HUES6 (cell line): ENCODE data around the gene MUC13.
"Not testable (repeated sequence)": the region's sequence is repeated elsewhere in the genome, so short reads cannot be mapped to it uniquely, and the experiment has no call there.

Experiments
- H3K27ac ChIP-seq: 2 replicates; pipeline ENCODE4 v1.7.0; 2013; ENCODE audit warnings: low read depth, mild to moderate bottlenecking, low read length, inconsistent platforms
- H3K27me3 ChIP-seq: 2 replicates; pipeline ENCODE4 v1.6.1; 2013; ENCODE audit warnings: low read length; ENCODE audit not compliant: control insufficient read depth, insufficient read depth
- H3K36me3 ChIP-seq: 2 replicates; pipeline ENCODE4 v1.6.1; 2013; ENCODE audit warnings: low read length; ENCODE audit not compliant: control insufficient read depth, insufficient read depth
- H3K4me1 ChIP-seq: 2 replicates; pipeline ENCODE4 v1.6.1; 2013; ENCODE audit warnings: low read length; ENCODE audit not compliant: control insufficient read depth, insufficient read depth
- H3K4me3 ChIP-seq: 2 replicates; pipeline ENCODE4 v1.5.1; 2013; ENCODE audit warnings: low read depth, low read length
- H3K9ac ChIP-seq: one replicate; pipeline ENCODE4 v1.6.1; 2013; ENCODE audit warnings: mild to moderate bottlenecking, low read length
- H3K9me3 ChIP-seq: 2 replicates; pipeline ENCODE4 v1.6.1; 2013; ENCODE audit warnings: low read depth, low read length; ENCODE audit not compliant: control insufficient read depth, insufficient read depth

MUC13 gene

DNA sequence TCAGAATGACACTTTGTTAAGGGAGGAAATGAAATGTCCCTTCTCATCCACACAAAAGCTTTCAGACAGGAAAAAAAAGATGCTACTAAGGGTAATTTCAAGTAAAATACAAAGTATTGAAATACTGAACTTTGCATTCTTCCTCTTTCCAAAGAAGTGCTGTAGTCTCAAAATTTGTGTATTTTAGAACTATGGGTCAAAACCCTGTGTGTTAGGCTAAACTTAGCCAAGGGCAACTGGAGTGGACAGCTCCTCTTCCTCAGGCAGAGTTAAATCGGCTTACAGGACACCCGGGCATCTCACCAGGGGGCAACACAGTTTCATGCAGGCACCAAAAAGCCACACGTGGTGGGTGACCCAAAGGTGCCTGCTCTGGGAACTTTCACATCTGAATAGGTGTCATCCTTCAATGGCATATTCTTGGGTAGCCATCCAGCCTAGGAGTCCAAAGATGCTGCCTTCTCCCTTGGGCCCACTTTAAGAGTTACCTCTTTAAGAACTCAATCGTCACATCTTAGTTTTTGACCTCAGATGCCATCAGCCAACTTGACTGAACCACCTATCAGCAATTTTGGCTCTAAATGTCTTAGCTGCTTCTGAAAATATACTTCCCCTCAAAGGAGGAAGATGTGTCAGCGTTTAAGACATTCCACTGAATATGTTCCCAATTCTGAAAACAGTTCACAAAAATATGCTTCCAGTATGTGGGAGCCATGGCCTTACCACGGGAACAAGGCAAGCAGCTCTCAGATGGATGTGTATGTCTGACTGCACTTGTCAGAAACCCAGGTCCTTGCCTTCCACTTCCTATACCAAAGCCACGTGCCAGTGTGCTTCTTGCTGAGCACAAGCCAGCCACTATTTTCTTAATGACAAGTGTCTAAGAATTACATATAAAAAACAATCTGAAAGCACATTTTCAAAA is 32.2 kb upstream of the MUC13 start:
- Histone ChIP-seq H3K27me3 (no peaks in the 10 kb centered on the region), H3K4me1 (no peaks in the 10 kb centered on the region), H3K9me3 (no peaks in the 10 kb centered on the region), H3K27ac (no peak overlapping the region), H3K4me3 (no peak overlapping the region), H3K36me3 (peaks cover 15% of the 10 kb centered on the region), H3K9ac (no peak overlapping the region)

DNA sequence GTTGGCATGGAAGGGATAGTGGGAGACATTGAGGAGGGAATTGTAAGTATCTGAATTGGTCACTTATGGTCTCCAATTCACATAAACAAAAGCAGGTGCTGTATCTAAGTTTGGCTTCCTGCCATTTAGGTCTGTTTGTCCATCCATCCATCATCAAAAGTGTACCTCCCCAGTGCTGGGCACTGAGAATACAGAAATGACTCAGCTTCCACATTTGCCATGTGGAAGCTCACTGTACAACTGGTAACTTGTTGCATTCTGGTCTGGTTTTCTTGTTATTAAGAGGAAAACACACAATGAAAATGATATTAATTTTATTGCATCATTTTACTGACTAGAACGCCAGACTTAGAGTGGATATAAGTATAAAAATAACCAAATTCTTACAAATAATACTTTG is 30.9 kb upstream of the MUC13 start:
- Histone ChIP-seq H3K4me1 (no peaks in the 10 kb centered on the region), H3K9me3 (no peaks in the 10 kb centered on the region), H3K4me3 (no peak overlapping the region), H3K9ac (no peak overlapping the region), H3K27me3 (no peaks in the 10 kb centered on the region), H3K36me3 (peaks cover 10% of the 10 kb centered on the region), H3K27ac (no peak overlapping the region)

DNA sequence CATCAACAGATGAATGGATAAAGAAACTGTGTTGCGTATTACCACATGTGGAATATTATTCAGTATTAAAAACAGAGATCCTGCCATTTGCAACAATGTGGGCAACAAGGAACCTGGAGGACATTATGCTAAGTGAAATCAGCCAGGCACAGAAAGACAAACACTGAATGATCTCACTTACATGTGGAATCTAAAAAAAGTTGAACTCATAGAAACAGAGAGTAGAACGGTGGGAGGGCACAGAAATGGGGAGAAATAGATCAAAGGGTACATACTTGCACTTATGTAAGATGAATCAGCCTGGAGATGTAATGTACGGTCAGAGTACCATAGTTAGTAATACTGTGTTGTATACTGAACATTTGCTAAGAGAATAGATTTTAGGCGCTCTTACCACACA is 29.8 kb upstream of the MUC13 start:
- Histone ChIP-seq H3K36me3 (peaks cover 2% of the 10 kb centered on the region; the same call in 1 of the 2 replicates), H3K9ac (no peak overlapping the region), H3K27me3 (no peaks in the 10 kb centered on the region), H3K9me3 (no peaks in the 10 kb centered on the region), H3K4me1 (no peaks in the 10 kb centered on the region), H3K27ac (no peak overlapping the region), H3K4me3 (no peak overlapping the region)

DNA sequence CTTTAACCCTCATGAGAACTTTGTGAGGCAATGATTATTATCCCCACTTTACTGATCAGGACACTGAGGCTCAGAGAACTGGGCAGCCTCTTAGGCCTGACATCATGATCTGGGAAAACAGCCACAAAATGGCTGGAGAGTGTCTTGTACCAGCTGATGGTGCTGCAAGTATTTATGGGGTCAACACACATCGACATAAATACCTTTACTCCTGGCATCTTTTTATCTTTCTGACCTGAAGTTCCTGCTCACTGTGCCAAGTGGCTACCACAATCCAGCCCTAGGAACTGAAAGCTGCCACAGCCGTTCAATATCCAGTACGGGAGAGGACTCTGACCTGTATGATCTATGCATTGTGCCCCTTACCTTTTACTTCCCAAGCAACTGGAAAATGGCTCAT is 29.2 kb upstream of the MUC13 start:
- Histone ChIP-seq H3K27me3 (no peaks in the 10 kb centered on the region), H3K4me1 (no peaks in the 10 kb centered on the region), H3K27ac (no peak overlapping the region), H3K4me3 (no peak overlapping the region), H3K9me3 (no peaks in the 10 kb centered on the region), H3K36me3 (no peaks in the 10 kb centered on the region), H3K9ac (no peak overlapping the region)

DNA sequence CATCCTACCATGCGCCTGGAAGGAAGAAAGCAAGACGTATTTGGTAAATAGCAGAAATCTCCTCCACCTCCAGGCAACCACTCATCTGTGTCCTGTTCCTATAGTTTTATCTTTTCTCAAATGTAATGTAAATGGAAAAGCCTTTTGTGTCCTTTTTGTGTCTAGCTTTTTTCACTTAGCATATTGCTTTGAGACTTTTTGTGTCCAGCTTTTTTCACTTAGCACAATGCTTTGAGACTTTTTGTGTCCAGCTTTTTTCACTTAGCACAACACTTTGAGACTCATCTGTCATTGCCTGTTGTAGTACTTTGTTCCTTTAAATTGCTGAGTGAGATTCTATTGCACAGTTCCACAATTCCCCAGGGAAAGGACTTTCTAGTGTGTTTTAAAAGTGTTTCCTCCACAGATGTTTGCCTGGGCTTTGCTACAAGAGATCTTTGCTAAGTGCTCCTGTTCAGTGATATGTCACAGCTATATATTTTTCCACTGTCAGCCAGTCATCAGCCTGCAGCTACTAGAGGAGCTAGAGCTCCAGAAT is 27.9 kb upstream of the MUC13 start:
- Histone ChIP-seq H3K9me3 (no peaks in the 10 kb centered on the region), H3K4me3 (no peak overlapping the region), H3K27me3 (no peaks in the 10 kb centered on the region), H3K27ac (no peak overlapping the region), H3K36me3 (no peaks in the 10 kb centered on the region), H3K4me1 (no peaks in the 10 kb centered on the region), H3K9ac (no peak overlapping the region)

GRCh38 chr3:124960698-124961097 is 26.1 kb upstream of the MUC13 start:
- Histone ChIP-seq H3K27ac (no peak overlapping the region), H3K36me3 (no peaks in the 10 kb centered on the region), H3K27me3 (no peaks in the 10 kb centered on the region), H3K4me3 (no peak overlapping the region), H3K4me1 (no peaks in the 10 kb centered on the region), H3K9ac (no peak overlapping the region), H3K9me3 (no peaks in the 10 kb centered on the region)

DNA sequence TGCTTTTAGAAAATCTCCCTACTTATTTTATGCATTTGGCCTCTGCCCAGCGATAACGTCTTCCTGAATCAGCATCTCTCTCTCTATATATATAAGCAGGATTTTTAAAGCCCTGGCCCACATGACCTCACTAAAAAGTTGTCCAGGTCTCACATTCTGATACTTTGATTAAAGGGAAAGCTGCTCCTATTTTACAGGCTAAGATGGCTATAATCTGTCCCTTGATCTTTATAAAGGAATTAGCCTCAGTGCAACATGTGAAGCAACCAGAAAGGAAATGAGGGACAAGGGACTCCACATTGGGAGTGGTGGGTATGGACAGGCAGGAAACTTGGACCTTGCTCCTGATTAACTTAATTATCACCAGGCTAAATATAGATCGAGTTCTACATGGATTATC is 25.6 kb upstream of the MUC13 start:
- Histone ChIP-seq H3K4me3 (no peak overlapping the region), H3K4me1 (no peaks in the 10 kb centered on the region), H3K27me3 (no peaks in the 10 kb centered on the region), H3K27ac (no peak overlapping the region), H3K36me3 (no peaks in the 10 kb centered on the region), H3K9ac (no peak overlapping the region), H3K9me3 (no peaks in the 10 kb centered on the region)

DNA sequence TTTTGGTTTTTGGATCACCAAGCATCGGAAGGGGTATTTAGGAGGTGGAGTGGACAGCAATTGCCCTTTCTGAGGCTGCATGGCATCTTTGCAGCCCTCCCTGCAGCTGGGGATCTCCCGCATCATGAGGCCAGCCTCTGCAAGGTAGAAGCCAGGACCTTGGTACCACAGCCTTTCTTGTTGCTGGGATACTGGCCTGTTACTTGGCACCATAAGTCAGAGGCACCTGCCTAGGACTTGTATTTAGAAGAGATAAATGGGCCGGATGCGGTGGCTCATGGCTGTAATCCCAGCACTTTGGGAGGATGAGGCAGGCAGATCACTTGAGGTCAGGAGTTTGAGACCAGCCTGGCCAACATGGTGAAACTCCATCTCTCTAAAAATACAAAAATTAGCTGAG is 23.4 kb upstream of the MUC13 start:
- H3K27ac ChIP-seq, H3K9ac ChIP-seq, H3K4me3 ChIP-seq, H3K36me3 ChIP-seq, H3K27me3 ChIP-seq, H3K9me3 ChIP-seq, H3K4me1 ChIP-seq: not testable (repeated sequence)

DNA sequence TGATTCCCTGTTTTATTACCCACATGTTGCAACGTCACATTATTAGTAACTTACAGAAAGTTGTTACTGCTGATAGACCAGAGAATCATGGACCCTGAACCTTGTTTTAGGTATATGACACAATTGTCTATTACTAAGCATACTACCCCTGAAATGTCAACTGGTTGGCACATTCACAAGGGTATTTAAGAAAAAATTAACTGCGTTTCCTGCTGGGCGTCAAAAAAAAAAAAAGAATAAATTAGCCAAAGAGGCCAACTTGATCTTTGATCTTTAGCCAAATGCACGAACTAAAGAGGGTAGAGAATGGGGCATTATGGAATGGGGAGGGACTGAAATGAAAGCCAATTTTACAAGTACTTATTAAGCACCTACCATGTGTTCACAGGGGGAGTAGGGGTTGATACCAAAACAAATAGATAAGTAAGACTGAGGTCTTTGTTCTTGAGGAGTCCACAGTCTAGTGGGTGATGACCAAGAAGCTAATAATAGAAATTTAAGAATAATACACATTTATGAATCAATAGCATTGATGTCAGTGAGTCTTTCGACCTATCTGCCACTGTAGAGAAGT is 17.8 kb upstream of the MUC13 start:
- Histone ChIP-seq H3K27ac (no peak overlapping the region), H3K27me3 (no peaks in the 10 kb centered on the region), H3K4me1 (peaks cover 6% of the 10 kb centered on the region; the same call in 1 of the 2 replicates), H3K9ac (no peak overlapping the region), H3K4me3 (no peak overlapping the region), H3K9me3 (no peaks in the 10 kb centered on the region), H3K36me3 (no peaks in the 10 kb centered on the region)

GRCh38 chr3:124951511-124952281 is 17.1 kb upstream of the MUC13 start:
- no peak overlapping the region for H3K4me3 ChIP-seq
- H3K36me3 ChIP-seq, result no peaks in the 10 kb centered on the region
- peaks cover 6% of the 10 kb centered on the region; the same call in 1 of the 2 replicates for H3K4me1 ChIP-seq
- no peak overlapping the region for H3K9ac ChIP-seq
- H3K9me3 ChIP-seq, result no peaks in the 10 kb centered on the region
- H3K27me3 ChIP-seq, result no peaks in the 10 kb centered on the region
- H3K27ac ChIP-seq, result no peak overlapping the region

- Histone ChIP-seq H3K9ac (no peak overlapping the region), H3K4me1 (peaks cover 6% of the 10 kb centered on the region; the same call in 1 of the 2 replicates)
These were observed 15.5 kb upstream of the MUC13 start for GRCh38 chr3:124950026-124950425.

More at GRCh38 chr3:124950026-124950425, 15.5 kb upstream of the MUC13 start:
- Histone ChIP-seq H3K27ac (no peak overlapping the region), H3K36me3 (no peaks in the 10 kb centered on the region), H3K4me3 (no peak overlapping the region), H3K27me3 (no peaks in the 10 kb centered on the region), H3K9me3 (no peaks in the 10 kb centered on the region)
